ENCODE data around the gene DNM3.

The DNM3 gene

DNA sequence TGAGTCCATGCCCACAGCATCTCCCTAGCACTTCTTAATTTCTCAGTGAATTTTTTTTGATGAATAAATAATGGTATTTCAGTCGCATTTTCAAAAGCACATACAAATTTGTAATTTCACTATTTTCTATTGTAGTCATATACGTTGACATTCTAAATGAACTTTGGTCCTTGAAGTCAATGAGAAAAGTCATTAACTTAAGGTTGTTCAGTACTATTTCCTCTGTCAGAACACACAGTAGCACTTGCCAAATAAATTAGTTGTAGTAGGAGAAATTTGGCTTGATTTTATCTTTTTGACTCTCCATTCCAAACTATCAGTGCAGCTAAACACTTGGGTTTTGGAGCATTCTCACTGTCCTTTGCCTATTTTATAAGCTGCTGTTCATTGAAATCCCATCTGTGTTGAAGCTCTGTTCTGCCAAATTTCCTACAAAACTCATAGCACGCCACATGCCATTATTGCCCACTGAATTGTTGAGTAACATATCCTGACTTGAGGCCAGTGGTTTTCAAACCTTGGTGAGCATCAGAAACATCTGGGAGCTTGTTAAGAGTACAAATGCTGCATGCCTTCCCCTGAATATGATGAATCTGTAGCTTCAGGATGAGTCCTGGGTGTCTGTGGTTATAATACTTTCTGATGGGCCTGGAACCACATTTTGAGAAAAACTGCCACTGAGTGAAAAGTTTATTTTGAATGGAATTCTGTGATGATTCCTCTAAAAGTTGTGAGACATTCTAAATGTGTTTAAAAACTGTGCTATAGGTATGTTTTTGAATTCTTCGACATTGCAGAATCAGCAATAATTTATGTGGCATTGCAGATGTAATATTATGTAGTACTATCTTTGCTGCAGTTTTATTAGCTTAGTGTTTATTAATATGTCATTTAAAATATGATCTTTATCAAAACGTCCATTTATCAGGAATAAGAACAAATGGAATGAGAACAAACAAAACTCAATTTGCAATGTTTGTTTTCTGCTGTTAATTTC is 78.9 kb downstream of the DNM3 start:
- no peak for DNase-seq (ENCODE audit: low spot score)

DNA sequence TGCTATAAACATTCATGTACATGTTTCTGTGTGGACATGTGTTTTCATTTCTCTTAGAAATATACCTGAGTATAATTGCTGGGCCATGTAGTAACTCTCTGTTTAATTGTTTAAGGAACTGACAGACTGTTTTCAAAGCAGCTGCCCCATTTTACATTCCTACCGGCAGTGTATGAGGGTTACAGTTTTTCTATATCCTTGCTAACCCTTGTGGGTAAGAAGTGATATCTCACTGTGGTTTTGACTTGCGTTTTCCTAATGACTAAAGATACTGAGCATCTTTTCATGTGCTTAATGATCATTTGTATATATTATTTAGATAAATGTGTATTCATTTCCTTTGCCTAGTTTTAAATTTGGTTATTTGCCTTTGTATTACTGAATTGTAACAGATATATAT is 81.7 kb downstream of the DNM3 start:
- DNase-seq (ENCODE audit: low spot score) = no peak

DNA sequence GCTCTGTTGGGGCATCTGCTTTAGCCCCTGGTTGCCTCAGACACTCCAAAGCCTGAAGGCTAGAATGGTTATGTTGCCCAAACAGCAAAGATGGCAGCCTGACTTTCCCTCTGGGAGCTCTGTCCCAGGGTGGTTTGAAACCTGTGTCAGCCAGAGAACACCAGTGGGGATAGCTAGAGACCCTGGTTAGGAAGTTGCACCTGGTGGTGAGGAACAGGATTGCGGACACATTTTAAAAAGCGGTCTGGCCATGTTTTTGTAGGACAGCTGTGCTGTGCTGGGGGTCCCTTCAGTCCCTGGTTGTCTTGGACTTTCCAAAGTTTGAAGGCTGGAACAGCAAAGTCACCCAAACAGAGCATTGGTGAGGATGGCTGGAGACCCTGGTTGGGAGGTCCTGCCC is 87.8 kb downstream of the DNM3 start:
- DNase-seq (ENCODE audit: low spot score) = no peak

DNA sequence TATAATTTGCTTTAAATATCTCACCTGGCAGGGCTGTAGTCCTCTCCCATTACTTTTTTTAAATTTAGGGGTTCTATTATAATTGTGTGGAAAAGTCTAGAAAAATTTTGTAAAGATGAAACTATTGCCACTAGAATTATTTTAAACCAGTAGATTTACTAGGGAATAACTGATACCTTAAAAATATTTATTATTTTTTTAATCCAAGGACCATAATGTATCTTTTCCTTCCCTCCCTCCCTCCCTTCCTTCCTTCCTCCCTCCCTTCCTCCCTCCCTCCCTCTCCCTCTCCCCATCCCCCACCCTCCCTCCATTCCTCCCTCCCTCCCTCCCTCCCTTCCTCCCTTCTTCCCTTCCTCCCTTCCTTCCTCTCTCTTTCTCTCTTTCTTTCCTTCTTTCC is 90.5 kb downstream of the DNM3 start:
- no peak for DNase-seq (ENCODE audit: low spot score)

DNA sequence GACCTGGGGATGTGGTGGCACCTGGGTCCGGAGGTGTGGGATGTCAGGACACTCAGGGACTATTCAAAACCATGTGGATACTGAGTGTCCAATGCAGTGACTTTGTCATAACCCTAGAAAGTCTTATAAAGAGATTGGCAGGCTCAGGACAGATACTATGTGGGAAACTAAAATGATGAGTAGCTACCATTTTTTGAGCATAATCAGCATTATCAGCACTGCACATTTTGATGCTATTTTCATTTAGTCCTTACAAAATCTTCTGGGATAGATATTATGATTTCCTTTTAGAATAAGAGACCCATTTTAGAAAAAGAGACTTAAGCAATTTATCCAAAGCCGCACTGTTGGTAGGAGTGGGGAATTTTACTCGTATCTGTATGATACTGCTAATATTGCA is 93.4 kb downstream of the DNM3 start:
- DNase-seq (ENCODE audit: low spot score) = no peak

DNA sequence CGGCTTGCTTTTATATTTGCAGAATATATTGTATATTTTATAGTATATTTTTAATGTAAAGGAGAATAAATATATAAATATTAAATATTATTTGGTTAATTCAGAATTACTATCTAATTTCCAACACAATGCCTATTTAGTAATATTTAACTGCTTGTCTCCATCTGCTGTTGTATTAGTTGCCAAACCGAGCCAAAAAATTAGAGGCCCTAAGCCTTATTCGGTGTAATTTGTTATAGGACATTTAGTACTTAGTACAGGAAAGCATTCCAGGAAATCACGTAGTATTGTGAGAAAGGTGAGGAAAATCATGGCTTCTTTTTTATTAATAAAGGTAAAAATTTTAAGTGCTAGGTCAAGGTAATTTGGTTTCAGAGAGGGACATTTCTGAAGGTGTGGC is 93.8 kb downstream of the DNM3 start:
- DNase-seq (ENCODE audit: low spot score) = no peak

DNA sequence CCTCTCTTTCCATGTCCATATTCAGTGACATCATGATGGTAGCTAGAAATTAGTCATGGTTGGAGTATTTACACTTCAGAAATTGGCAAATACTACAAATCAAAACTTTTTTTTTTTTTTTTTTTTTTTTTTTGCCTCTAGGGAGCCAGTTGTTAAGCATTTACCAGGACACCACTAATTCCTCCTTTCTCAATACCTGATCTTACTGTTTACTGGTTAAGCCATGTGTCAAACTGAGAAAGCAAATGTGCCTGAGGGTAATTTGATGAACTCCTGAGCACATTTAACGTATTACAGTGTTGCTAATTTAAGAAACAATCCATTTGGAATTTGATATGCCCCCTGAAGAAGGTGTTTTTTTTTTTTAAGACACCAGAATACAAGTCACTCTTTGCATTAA is 94.4 kb downstream of the DNM3 start:
- DNase-seq (ENCODE audit: low spot score) = no peak

DNA sequence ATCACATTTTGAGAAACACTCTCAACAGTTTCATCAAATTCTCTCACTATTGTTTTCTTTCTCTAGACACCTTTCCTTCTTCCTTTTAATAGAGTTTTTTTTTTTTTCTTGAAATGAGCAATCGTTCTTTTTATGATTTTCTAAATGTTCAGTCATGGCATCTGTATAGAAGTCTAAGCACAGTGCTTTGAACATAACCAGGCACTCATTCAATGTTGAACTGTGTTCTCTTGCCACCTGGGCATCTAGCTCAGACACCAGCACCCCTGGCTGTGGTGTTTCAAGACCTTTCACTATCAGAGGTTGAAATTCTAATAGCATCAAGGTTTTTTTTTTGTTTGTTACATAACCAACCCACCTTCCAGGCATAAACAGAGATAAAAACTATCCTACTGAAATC is 96.6 kb downstream of the DNM3 start:
- no peak for DNase-seq (ENCODE audit: low spot score)

DNA sequence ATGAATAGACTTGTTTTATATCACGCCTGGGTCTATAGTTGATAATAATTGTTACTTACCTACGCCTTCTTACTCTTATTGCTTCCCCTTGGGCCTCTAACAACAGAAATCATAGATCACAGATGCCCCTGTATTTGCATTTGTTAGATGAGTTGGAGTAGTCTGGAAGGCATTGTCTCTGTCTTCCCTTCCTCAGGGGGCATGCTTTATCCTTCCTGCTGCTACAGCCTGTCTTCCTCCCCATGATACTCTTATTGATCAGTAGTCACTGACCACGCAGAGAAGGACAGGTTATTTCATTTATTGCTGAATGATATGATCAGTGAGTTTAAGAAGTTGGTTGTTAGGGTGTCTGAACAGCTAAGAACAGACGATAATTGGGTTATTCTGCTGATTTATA is 98.4 kb downstream of the DNM3 start:
- no peak for DNase-seq (ENCODE audit: low spot score)

DNA sequence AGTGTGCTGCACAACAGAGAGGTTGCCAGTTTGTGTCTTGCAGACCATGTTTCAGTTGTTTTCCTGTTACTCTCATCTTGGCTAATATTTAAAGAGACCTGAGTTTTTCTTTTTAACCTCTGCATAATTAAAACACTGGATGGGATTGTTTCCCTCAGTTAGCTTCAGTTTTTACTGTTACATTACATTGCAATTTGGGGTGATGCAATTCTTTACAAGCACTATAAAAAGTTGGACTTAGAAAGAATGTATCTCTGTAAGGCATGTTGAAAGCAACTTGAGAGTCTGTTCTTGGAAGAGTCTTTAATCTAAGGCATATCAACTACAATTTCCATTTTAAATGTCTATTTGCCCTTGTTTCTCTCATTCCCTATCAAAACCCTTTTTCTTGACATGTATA is 99.1 kb downstream of the DNM3 start:
- no peak for DNase-seq (ENCODE audit: low spot score)

DNA sequence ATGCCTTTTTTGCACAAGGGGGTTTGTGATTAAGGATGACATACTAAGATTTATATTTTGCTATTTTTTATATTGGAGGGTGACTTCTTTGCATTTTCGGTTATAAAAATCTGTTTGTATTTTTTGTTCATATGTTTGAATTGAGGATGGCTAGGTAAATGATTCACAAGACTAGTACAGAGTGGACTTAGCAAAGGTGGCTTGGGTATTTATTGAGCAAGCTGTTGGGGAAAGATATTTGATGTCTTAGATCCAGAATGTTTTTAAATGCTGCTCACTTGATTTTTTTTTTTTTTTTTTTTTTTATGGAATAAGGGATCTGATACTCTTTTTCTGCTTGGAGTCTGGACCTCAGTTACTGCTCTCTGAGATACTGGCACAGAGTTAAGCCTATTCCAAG is 100.6 kb downstream of the DNM3 start:
- DNase-seq (ENCODE audit: low spot score) = no peak

DNA sequence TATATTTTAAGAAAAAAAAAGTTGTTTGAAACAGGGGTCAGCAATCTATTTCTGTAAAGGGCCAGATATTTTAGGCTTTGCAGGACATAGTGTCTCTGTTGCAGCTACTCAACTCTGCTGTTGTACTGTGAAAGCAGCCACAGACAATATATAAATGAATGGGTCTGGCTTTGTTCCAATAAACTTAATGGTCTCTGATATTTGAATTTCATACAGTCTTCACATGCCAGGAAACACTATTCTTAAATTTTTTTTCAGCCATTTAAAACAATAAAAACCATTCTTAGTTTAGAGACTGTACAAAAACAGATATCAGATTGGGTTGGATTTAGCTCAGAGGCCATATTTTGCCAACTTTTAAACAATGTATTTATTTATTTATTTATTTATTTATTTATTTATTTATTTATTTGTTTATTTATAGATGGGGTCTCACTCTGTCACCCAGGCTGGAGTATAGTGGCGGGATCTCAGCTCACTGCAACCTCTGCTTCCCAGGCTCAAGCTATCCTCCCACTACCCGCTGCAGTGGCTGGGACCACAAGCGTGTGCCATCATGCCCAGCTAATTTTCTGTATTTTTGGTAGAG is 102.8 kb downstream of the DNM3 start:
- no peak for DNase-seq (ENCODE audit: low spot score)

DNA sequence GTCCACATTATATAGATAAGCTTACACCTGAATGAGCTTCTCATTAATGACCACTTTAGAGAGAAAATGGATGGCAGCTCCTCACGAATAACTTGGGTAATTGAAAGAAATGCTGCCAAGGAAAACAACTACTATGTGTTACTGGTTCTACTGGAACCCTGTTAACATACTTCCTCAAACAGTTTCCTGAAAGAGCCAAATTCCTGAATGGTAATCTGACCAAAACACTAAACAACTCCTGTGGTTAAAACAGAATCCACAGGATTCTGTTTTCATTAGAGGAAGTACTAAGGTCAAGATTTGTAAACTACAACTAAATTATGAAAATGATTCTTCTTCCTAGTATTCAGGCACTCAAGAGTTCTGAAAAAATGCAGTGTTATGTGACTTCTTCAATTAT is 107.2 kb downstream of the DNM3 start:
- no peak for DNase-seq (ENCODE audit: low spot score)

DNA sequence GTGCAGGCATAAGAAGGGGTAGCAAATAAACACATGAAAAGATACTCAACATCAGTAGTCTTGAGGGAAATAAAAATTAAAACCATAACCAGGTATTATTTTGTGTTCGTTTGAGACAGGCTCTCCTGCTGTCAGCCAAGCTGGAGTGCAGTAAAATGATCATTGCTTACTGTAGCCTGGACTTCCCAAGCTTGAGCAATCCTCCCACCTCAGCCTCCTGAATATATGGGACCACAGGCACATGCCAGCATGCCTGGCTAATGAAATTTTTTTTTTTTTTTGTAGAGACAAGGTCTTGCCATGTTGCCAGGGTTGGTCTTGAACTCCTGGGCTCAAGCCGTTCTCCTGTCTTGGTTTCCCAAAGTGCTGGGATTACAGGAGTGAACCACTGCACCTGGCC is 108.0 kb downstream of the DNM3 start:
- no peak for DNase-seq (ENCODE audit: low spot score)

DNA sequence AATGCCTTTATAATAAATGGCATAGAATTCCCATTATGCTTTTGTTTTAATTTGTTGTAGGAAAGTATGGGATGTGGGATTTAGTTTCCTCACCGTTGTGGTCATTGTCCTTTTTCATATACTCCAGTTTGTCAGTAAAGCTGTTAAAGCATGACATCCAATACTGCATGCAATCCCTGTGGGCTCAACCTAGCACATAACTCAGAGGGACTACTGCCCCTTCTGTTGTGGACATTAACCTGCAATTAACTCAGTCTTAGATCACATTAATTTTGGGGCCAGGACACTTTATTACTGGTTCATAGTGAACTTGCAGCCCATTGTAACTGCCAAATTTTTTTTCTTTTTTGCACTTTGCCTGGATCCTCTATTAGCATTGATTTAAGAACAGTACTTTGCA is 112.5 kb downstream of the DNM3 start:
- no peak for DNase-seq (ENCODE audit: low spot score)

DNA sequence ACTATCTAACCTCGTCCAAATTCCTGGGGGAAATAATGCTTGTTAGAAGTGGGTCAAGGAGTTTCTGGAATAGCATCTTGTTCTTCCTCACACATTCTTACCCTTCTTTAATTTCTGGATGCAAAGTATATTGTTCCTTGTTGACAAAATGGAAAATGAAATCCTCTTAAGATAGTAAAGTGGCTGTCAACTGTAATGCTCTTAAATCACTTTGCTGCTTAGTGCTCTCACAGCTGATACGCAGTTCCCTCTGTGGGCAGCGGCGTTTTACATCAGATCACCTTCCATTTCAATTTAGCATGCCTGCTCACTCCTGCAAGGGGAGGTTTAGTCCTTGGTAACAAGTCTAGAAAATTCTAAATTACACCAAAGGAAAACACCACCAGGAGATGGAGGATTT is 113.1 kb downstream of the DNM3 start:
- no peak for DNase-seq (ENCODE audit: low spot score)

DNA sequence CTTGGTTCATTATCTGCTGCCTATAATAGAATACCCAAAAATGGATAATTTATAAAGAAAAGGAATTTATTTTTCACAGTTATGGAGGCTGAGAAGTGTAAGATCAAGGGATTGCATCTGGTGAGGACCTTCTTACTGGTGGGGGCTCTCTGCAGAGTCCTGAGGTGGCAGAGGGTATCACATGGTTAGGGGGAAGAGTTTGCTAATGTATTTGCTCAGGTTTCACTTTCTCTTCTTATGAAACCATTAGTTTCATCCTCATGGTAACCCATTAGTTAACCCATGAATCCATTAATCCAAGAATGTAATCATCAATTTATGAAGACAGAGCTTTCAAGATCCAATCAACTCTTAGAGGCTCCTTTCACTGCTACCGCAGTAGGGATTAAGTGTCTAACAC is 120.6 kb downstream of the DNM3 start:
- DNase-seq (ENCODE audit: low spot score) = no peak

DNA sequence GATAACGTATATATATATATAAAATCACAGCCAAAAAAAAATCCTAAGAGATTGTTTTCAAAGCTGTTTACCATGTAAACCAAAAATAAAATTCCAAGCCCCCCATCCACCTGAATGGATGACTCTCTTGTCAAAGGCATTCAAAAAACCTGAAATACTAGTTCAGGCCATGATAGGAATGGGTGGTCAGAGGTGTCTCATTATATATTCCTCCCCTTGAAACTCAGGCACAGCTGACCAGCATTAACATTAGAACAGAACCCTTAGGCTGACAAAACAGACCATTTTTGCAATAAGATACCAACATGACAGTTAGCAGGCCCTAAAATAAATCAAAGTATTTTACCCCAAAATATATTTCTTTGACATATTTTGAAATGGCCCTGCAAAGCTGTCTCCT is 122.5 kb downstream of the DNM3 start:
- no peak for DNase-seq (ENCODE audit: low spot score)

DNA sequence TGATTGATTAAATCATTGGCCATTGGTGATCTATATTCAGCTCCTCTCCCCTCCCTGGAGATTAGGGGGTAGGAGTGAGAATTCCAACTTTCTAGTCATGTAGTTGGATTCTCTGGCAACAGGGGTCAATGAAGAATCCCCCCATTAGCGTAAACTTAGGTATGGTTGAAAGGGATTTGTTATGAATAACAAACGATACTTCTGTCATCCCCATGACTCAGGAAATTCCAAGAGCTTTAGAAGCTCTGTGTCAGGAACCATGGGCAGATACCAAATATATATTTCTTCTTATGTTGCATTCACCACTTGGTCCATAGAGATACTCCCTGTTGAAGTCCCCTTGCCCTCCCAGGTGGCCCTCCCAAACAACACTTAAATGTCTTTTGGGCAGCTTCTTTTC is 124.5 kb downstream of the DNM3 start:
- peak; percentile 1 for DNase-seq (ENCODE audit: low spot score)

DNA sequence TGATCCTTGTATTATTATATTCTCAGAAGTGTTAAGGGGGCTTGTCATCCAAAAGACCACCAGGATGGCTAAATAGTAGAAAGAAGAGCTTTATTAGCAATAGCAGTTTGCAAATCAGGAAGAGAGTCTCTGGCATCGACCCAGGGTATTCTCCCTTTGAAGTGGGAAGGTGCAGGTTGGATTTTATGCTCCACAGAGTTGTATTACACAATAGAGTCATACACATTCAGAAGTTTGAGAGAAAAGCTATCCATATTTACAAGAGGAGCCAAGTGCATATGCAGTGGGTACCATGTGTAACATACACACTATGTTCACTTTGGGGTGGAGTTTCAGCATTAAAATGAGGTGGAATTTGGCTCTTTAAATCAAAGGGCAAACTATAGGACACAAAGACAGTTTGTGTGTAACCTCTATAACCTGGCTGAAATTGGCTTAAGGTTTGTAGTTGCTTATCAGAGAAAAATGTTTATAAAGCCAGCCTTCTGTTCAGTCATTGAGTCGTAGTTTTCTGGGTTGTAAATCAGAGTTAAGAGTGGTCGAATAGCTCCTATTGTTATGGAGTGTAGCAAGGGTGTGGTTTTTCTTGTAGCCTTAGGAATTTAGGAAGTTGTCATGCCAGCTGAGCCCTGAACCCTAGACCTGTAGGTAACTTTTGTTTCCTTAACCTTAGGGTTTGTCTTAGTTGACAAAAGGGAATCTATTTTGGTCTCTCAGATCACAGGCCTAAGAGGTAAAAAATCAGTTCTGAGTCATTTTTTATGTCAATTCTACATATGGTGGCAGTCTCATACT is 125.3 kb downstream of the DNM3 start:
- no peak for DNase-seq (ENCODE audit: low spot score)

DNA sequence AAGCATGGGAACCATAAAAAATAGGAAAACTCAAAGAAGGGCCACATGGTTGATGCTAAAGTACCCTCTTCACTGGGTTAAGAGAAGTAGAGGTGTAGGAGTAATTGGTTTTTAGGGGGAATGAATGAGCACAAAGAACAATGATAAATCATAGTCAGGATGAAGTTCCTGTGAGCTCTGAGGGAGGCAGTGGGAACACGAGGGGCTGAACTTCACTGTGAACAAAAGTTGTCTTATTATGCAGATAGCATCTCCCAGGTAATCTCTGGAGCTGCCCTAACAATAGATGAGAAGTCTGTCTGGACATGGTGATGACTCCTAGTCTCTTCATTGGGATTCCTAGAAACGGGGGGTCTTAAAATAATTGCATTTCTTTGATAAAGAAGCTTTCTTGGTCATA is 127.9 kb downstream of the DNM3 start:
- DNase-seq (ENCODE audit: low spot score) = no peak

DNA sequence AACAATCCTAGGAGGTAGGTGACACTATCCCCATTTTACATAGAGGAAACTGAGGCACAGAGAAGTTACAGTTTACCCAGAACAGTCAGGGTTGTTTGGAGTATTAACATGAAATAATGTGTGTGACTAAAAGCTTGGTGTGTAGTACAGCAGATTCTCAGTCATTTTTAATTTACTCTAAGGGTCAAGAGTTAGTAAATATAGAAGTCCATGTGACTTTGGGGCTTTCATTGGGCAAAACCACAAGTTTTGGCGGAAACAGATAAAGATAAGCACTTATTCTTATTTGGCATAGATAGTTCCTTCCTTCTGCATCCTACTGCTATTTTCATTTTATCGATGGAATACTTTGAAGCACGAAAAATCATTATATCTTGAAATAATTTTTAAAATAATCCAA is 128.5 kb downstream of the DNM3 start:
- no peak for DNase-seq (ENCODE audit: low spot score)

DNA sequence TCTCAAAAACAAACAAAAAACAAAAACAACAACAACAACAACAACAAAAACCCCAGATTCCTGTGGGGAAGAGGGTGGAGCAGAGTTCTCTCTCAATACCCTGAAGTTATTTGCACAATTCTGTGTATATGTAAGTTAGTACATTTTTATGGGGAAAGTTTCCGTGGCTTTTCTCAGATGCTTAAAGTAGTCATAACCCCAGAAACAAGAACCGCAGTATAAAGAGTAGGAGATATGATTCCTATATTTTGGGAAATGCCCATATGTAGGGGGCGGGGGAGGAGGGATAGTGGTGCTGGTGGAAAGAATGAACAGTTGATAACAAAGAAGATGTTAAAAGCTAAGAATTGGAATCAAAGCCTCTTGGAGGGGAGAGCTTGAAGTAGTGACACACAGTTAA is 131.5 kb downstream of the DNM3 start:
- no peak for DNase-seq (ENCODE audit: low spot score)
